ENCODE data around the gene CYB5R3. TPM values are rescaled to one million over a fixed set of nuclear protein-coding genes. Genes with fewer than 3 reads are reported as not detected.

Gene CYB5R3
- total and polyA plus RNA-seq, 2 experiments from 2014 or later: 378 to 907 TPM

- Histone ChIP-seq H3F3A (ENCODE audit: insufficient read depth) (0 out of 2 replicates have a peak, but pooled peaks cover 5% of the 10 kb centered on the region), H3K4me1 (ENCODE audit: insufficient read depth) (peaks cover 34% of the 10 kb centered on the region), H3K36me3 (ENCODE audit: low read depth) (no peaks in the 10 kb centered on the region), H3K9ac (peak overlapping the region; percentile 51), H3K27me3 (replicated peaks; ENCODE audit: insufficient read depth) (no peaks in the 10 kb centered on the region), H2AFZ (peak overlapping the region; percentile 20), H3K9me2 (ENCODE audit: insufficient read depth) (no peaks in the 10 kb centered on the region), H3K4me2 (ENCODE audit: unreplicated experiment) (peak overlapping the region; percentile 62), H3K79me2 (ENCODE audit: insufficient read depth) (no peaks in the 10 kb centered on the region), H4K20me1 (ENCODE audit: insufficient read depth) (no peaks in the 10 kb centered on the region), H3K4me3 (0 out of 2 replicates have a peak overlapping the region, but pooled peaks have one; percentile 17), H3K27ac (peak overlapping the region; percentile 67), H3K9me3 (ENCODE audit: low read depth) (no peaks in the 10 kb centered on the region)
- in situ Hi-C loops (cut with MboI): no loop called here
- WGBS, 2 experiments (ENCODE audit: low coverage in 1 of 2, low lambda C conversion rate in 2 of 2, missing lambda C conversion rate in 2 of 2): 12 to 13% methylated on average over 23 to 25 of the region's 25 CpGs
- peak; percentile 96 for DNase-seq
- TF ChIP-seq EZH2phosphoT487 (IDR thresholded peaks at IDR 0.05; ENCODE audit: insufficient read depth, low read depth) (no peak), EZH2 (IDR thresholded peaks at IDR 0.05; ENCODE audit: insufficient read depth, poor library complexity, severe bottlenecking) (no peak)
Observed at GRCh38 chr22:42688241-42689211, 39.3 kb upstream of the CYB5R3 start.

GRCh38 chr22:42686756-42687491 lies 37.7 kb upstream of the CYB5R3 start:
- Histone ChIP-seq H3K4me3 (no peak overlapping the region), H4K20me1 (ENCODE audit: insufficient read depth) (no peaks in the 10 kb centered on the region), H3K27ac (no peak overlapping the region), H3K36me3 (ENCODE audit: low read depth) (no peaks in the 10 kb centered on the region), H3F3A (ENCODE audit: insufficient read depth) (0 out of 2 replicates have a peak, but pooled peaks cover 5% of the 10 kb centered on the region), H3K27me3 (replicated peaks; ENCODE audit: insufficient read depth) (no peaks in the 10 kb centered on the region), H3K9me2 (ENCODE audit: insufficient read depth) (no peaks in the 10 kb centered on the region), H3K4me1 (ENCODE audit: insufficient read depth) (peaks cover 41% of the 10 kb centered on the region), H3K9me3 (ENCODE audit: low read depth) (no peaks in the 10 kb centered on the region), H3K9ac (no peak overlapping the region), H3K4me2 (ENCODE audit: unreplicated experiment) (peak overlapping the region; percentile 20), H2AFZ (no peak overlapping the region), H3K79me2 (ENCODE audit: insufficient read depth) (no peaks in the 10 kb centered on the region)
- in situ Hi-C loops (cut with MboI): no loop called here
- TF ChIP-seq EZH2 (IDR thresholded peaks at IDR 0.05; ENCODE audit: insufficient read depth, poor library complexity, severe bottlenecking) (no peak), EZH2phosphoT487 (IDR thresholded peaks at IDR 0.05; ENCODE audit: insufficient read depth, low read depth) (no peak)
- 74 to 75% methylated on average over 14 of the region's 14 CpGs for WGBS, 2 experiments (ENCODE audit: low coverage in 1 of 2, low lambda C conversion rate in 2 of 2, missing lambda C conversion rate in 2 of 2)
- DNase-seq: no peak

- Histone ChIP-seq H3K27me3 (replicated peaks; ENCODE audit: insufficient read depth) (no peaks in the 10 kb centered on the region), H3K27ac (no peak overlapping the region), H3K4me2 (ENCODE audit: unreplicated experiment) (peak overlapping the region; percentile 20), H3K36me3 (ENCODE audit: low read depth) (no peaks in the 10 kb centered on the region), H3K9ac (no peak overlapping the region), H4K20me1 (ENCODE audit: insufficient read depth) (no peaks in the 10 kb centered on the region), H3K4me1 (ENCODE audit: insufficient read depth) (peaks cover 45% of the 10 kb centered on the region), H3K9me3 (ENCODE audit: low read depth) (no peaks in the 10 kb centered on the region), H3K4me3 (no peak overlapping the region), H3K79me2 (ENCODE audit: insufficient read depth) (no peaks in the 10 kb centered on the region), H2AFZ (no peak overlapping the region), H3K9me2 (ENCODE audit: insufficient read depth) (no peaks in the 10 kb centered on the region), H3F3A (ENCODE audit: insufficient read depth) (0 out of 2 replicates have a peak, but pooled peaks cover 5% of the 10 kb centered on the region)
- in situ Hi-C loops (cut with MboI): no loop called here
- WGBS, 2 experiments (ENCODE audit: low coverage in 1 of 2, low lambda C conversion rate in 2 of 2, missing lambda C conversion rate in 2 of 2): 43 to 44% methylated on average over 5 of the region's 5 CpGs
- no peak for TF ChIP-seq EZH2 (IDR thresholded peaks at IDR 0.05; ENCODE audit: insufficient read depth, poor library complexity, severe bottlenecking)
- no peak for TF ChIP-seq EZH2phosphoT487 (IDR thresholded peaks at IDR 0.05; ENCODE audit: insufficient read depth, low read depth)
- no peak for DNase-seq
Observed at GRCh38 chr22:42685941-42686653, 36.9 kb upstream of the CYB5R3 start.
